GM21390 (cell line): Measurements from ENCODE around the gene TUT4.

ENCODE experiments used
- ATAC-seq: cut with Tn5 transposase; IDR thresholded peaks from one replicate; pipeline ENCODE4 v1.9.1; 2021; ENCODE audit not compliant: unreplicated experiment

TUT4 gene

GRCh38 chr1:52413410-52413989 lies 139.4 kb downstream of the TUT4 start:
- ATAC-seq: no peak

GRCh38 chr1:52404975-52405338 lies 147.9 kb downstream of the TUT4 start:
- no peak for ATAC-seq

- ATAC-seq: peak; percentile 97
Observed at GRCh38 chr1:52404116-52404974, 148.5 kb downstream of the TUT4 start, which contains the start of the genes ORC1 and PRPF38A. Gene ORC1 (minus strand): TSS chr1:52404423. CDS start chr1:52402223, 2,200 bp downstream. Gene PRPF38A (plus strand): TSS chr1:52404602. CDS start chr1:52404750, 148 bp downstream.

GRCh38 chr1:52403566-52404115 lies 149.3 kb downstream of the TUT4 start:
- ATAC-seq: peak; percentile 38

GRCh38 chr1:52402860-52403240 lies 150.0 kb downstream of the TUT4 start:
- ATAC-seq: no peak

GRCh38 chr1:52400131-52400530 lies 152.8 kb downstream of the TUT4 start:
- ATAC-seq: no peak

GRCh38 chr1:52399629-52400028 lies 153.3 kb downstream of the TUT4 start:
- no peak for ATAC-seq

GRCh38 chr1:52393174-52393573 lies 159.7 kb downstream of the TUT4 start:
- no peak for ATAC-seq

- no peak for ATAC-seq
Observed at GRCh38 chr1:52386458-52386857, 166.4 kb downstream of the TUT4 start.

- ATAC-seq: no peak
Observed at GRCh38 chr1:52385376-52385775, 167.5 kb downstream of the TUT4 start.
